Tibial nerve (tissue), 4 donors: ENCODE data around the gene ITGA11. TPM values are rescaled to one million over a fixed set of nuclear protein-coding genes. Genes with fewer than 3 reads are reported as not detected.

Experiments
- DNase-seq, 2 donors: peaks; one replicate each; pipeline ENCODE4 v3.0.0-alpha.2; 2019; ENCODE audit warnings: low spot score in 2 of 2
- H3K27ac ChIP-seq, 4 donors: fragments of 200-600 bp; sonication (generic) in 3 of 4; one replicate each; pipeline ENCODE4 v1.5.1; 2017 to 2019; ENCODE audit warnings: mild to moderate bottlenecking in 1 of 4
- H3K27me3 ChIP-seq, 2 donors: fragments of 200-600 bp; sonication (generic) in 1 of 2; one replicate each; pipeline versions ENCODE4 v1.5.1 to v1.6.0; 2017 to 2019
- H3K36me3 ChIP-seq, 3 donors: fragments of 200-600 bp; sonication (generic); one replicate each; pipeline ENCODE4 v1.5.1; 2018 to 2019
- H3K4me1 ChIP-seq, 4 donors: fragments of 200-600 bp; sonication (generic) in 3 of 4; one replicate each; pipeline ENCODE4 v1.5.1; 2017 to 2019
- H3K4me3 ChIP-seq, 4 donors: fragments of 200-600 bp; sonication (generic) in 3 of 4; one replicate each; pipeline ENCODE4 v1.5.1; 2017 to 2019; ENCODE audit warnings: mild to moderate bottlenecking in 1 of 4, moderate library complexity in 1 of 4
- H3K9me3 ChIP-seq, 4 donors: fragments of 200-600 bp; sonication (generic) in 3 of 4; one replicate each; pipeline ENCODE4 v1.5.1; 2017 to 2019
- CTCF ChIP-seq, 5 experiments: fragments of 200-600 bp in 3 of 5; fragments of 450-650 bp in 2 of 5; sonication (generic) in 3 of 5; IDR thresholded peaks; one replicate each; pipeline ENCODE4 v1.5.1; 2016 to 2019; ENCODE audit warnings: antibody characterized with exemption in 5 of 5, mild to moderate bottlenecking in 3 of 5, moderate library complexity in 2 of 5
- EP300 ChIP-seq, 2 donors: sonication (generic); formaldehyde crosslinking; IDR thresholded peaks; one replicate each; pipeline ENCODE4 v1.6.1; 2017; ENCODE audit warnings: antibody characterized with exemption in 2 of 2, mild to moderate bottlenecking in 1 of 2
- POLR2A ChIP-seq, 2 donors: fragments of 450-650 bp; IDR thresholded peaks; one replicate each; pipeline ENCODE4 v1.6.1; 2017; ENCODE audit warnings: antibody characterized with exemption in 2 of 2, mild to moderate bottlenecking in 2 of 2, moderate library complexity in 2 of 2
- WGBS, 2 donors: methylation state at CpG; one replicate each; pipeline ENCODE4 v1.1.5; 2018; 5-methylcytosine and 5-hydroxymethylcytosine counted together
- total RNA-seq, 4 donors: library from RNA; depleted of rRNA; stranded (reverse); fragments of >200 nt; gene quantifications; one replicate each; pipeline ENCODE4 v1.1.0, GENCODE V29; 2016

The ITGA11 gene
- total RNA-seq, 4 donors from 2014 or later, result 2.7 to 12.1 (median 6.9) TPM

- Histone ChIP-seq H3K27me3 (no peaks in the 10 kb centered on the region), H3K4me3 (no peak overlapping the region), H3K36me3 (no peaks in the 10 kb centered on the region), H3K4me1 (peaks cover 0 to 50% (median 16%) of the 10 kb centered on the region in 4 donors), H3K27ac (no peak overlapping the region), H3K9me3 (no peaks in the 10 kb centered on the region)
- 69 to 71% methylated on average over 5 of the region's 5 CpGs for WGBS, 2 donors
- DNase-seq, result no peak
- TF ChIP-seq EP300 (IDR thresholded peaks at IDR 0.05), result no peak
- no peak for TF ChIP-seq POLR2A (IDR thresholded peaks at IDR 0.05)
- no peak for TF ChIP-seq CTCF (IDR thresholded peaks at IDR 0.05)
Measured at GRCh38 chr15:68345481-68345880, 86.5 kb downstream of the ITGA11 start.

- TF ChIP-seq EP300 (IDR thresholded peaks at IDR 0.05) (no peak), POLR2A (IDR thresholded peaks at IDR 0.05) (no peak), CTCF (IDR thresholded peaks at IDR 0.05) (no peak)
- peaks cover 0 to 54% (median 16%) of the 10 kb centered on the region in 4 donors for H3K4me1 ChIP-seq
- no peaks in the 10 kb centered on the region for H3K27me3 ChIP-seq
- no peak overlapping the region for H3K27ac ChIP-seq
- H3K36me3 ChIP-seq, result no peaks in the 10 kb centered on the region
- H3K9me3 ChIP-seq, result no peaks in the 10 kb centered on the region
- no peak overlapping the region for H3K4me3 ChIP-seq
- no peak for DNase-seq
- 93 to 96% methylated on average over 7 of the region's 7 CpGs for WGBS, 2 donors
Measured at GRCh38 chr15:68344600-68344999, 87.4 kb downstream of the ITGA11 start.

- H3K4me3 ChIP-seq, result no peak overlapping the region
- peak overlapping the region in 1 of 4 donors; percentile 83 for H3K27ac ChIP-seq
- peaks cover 0 to 54% (median 16%) of the 10 kb centered on the region in 4 donors for H3K4me1 ChIP-seq
- no peaks in the 10 kb centered on the region for H3K36me3 ChIP-seq
- H3K9me3 ChIP-seq, result no peaks in the 10 kb centered on the region
- no peak for DNase-seq
- no peak for TF ChIP-seq EP300 (IDR thresholded peaks at IDR 0.05)
- no peak for TF ChIP-seq POLR2A (IDR thresholded peaks at IDR 0.05)
- TF ChIP-seq CTCF (IDR thresholded peaks at IDR 0.05), result no peak
- no peaks in the 10 kb centered on the region for H3K27me3 ChIP-seq
- 79 to 87% methylated on average over 14 of the region's 14 CpGs for WGBS, 2 donors
Measured at GRCh38 chr15:68343579-68344225, 88.3 kb downstream of the ITGA11 start.

- TF ChIP-seq CTCF (IDR thresholded peaks at IDR 0.05) (no peak), POLR2A (IDR thresholded peaks at IDR 0.05) (no peak), EP300 (IDR thresholded peaks at IDR 0.05) (peak in 1 of 2 donors; percentile 1)
- Histone ChIP-seq H3K9me3 (no peaks in the 10 kb centered on the region), H3K4me3 (no peak overlapping the region), H3K4me1 (peaks cover 0 to 46% (median 16%) of the 10 kb centered on the region in 4 donors), H3K27ac (peak overlapping the region; percentile 54 to 83 (median 74)), H3K27me3 (no peaks in the 10 kb centered on the region), H3K36me3 (no peaks in the 10 kb centered on the region)
- DNase-seq, result peak in 1 of 2 donors; percentile 42
- WGBS, 2 donors, result 46 to 54% methylated on average over 15 to 17 of the region's 17 CpGs
Measured at GRCh38 chr15:68341760-68342725, 89.9 kb downstream of the ITGA11 start.
